Keratinocyte (primary cell): ENCODE results near the gene TENM3. TPM values are rescaled to one million over a fixed set of nuclear protein-coding genes. Genes with fewer than 3 reads are reported as not detected.

Experiments
- DNase-seq: peaks from one replicate; pipeline ENCODE4 v3.0.0-alpha.2; 2011; ENCODE audit warnings: low read depth, missing footprints, low spot score
- FAIRE-seq: peaks from 2 replicates; lab custom pipeline; 2011; peaks lifted over from hg19 to GRCh38; lab: Jason Lieb, UNC
- H2AFZ ChIP-seq: 2 replicates; pipeline ENCODE4 v1.6.0; 2012; ENCODE audit warnings: low read length, control low read depth, inconsistent platforms; ENCODE audit not compliant: control insufficient read depth
- H3K27ac ChIP-seq: 2 replicates; pipeline ENCODE4 v1.5.1; 2011; ENCODE audit warnings: low read length; ENCODE audit not compliant: control insufficient read depth, insufficient read depth
- H3K27me3 ChIP-seq: 3 replicates; pipeline ENCODE4 v1.6.0; 2011; ENCODE audit warnings: low read length; ENCODE audit not compliant: control insufficient read depth, insufficient read depth; ENCODE audit errors: extremely low read depth
- H3K36me3 ChIP-seq, 2 experiments: 2 replicates in 1 of 2; 3 replicates in 1 of 2; pipeline ENCODE4 v1.5.1; 2011; ENCODE audit warnings: low read length in 2 of 2, mild to moderate bottlenecking in 1 of 2; ENCODE audit not compliant: control insufficient read depth in 2 of 2, insufficient read depth in 2 of 2; ENCODE audit errors: extremely low read depth in 1 of 2
- H3K4me1 ChIP-seq: 3 replicates; pipeline ENCODE4 v1.5.1; 2011; ENCODE audit warnings: low read length; ENCODE audit not compliant: control insufficient read depth, insufficient read depth; ENCODE audit errors: extremely low read depth
- H3K4me2 ChIP-seq: 3 replicates; pipeline ENCODE4 v1.6.0; 2011; ENCODE audit warnings: low read depth, low read length; ENCODE audit not compliant: control insufficient read depth, insufficient read depth; ENCODE audit errors: extremely low read depth
- H3K4me3 ChIP-seq, 3 experiments: fragments of 200-600 bp in 1 of 3; sonication (generic) in 1 of 3; 2 replicates in 2 of 3; 3 replicates in 1 of 3; pipeline ENCODE4 v1.5.1; 2011 to 2016; ENCODE audit warnings: low read length in 3 of 3, mild to moderate bottlenecking in 3 of 3, control low read depth in 2 of 3, inconsistent platforms in 1 of 3, low read depth in 1 of 3, mixed read lengths in 1 of 3, mixed run types in 1 of 3, moderate library complexity in 1 of 3; ENCODE audit not compliant: control insufficient read depth in 2 of 3, insufficient read depth in 2 of 3; ENCODE audit errors: extremely low read depth in 1 of 3
- H3K79me2 ChIP-seq: 2 replicates; pipeline ENCODE4 v1.6.0; 2012; ENCODE audit warnings: low read length; ENCODE audit not compliant: control insufficient read depth, insufficient read depth
- H3K9ac ChIP-seq: 3 replicates; pipeline ENCODE4 v1.6.0; 2011; ENCODE audit warnings: low read length; ENCODE audit not compliant: control insufficient read depth, insufficient read depth; ENCODE audit errors: extremely low read depth
- H3K9me1 ChIP-seq: 3 replicates; pipeline ENCODE4 v1.6.0; 2011; ENCODE audit warnings: low read length; ENCODE audit not compliant: control insufficient read depth, insufficient read depth; ENCODE audit errors: extremely low read depth
- H3K9me3 ChIP-seq: 2 replicates; pipeline ENCODE4 v1.5.1; 2012; ENCODE audit warnings: low read depth, low read length; ENCODE audit not compliant: control insufficient read depth
- H4K20me1 ChIP-seq: 3 replicates; pipeline ENCODE4 v1.6.0; 2011; ENCODE audit warnings: low read length; ENCODE audit not compliant: control insufficient read depth, insufficient read depth; ENCODE audit errors: extremely low read depth
- EZH2 ChIP-seq: IDR thresholded peaks from one replicate; pipeline ENCODE4 v1.6.1; 2012; ENCODE audit warnings: inconsistent platforms, mild to moderate bottlenecking, low read length, moderate library complexity
- dilution Hi-C: fragments of 300-500 bp; cut with MboI; formaldehyde crosslinking; loops from one replicate; pipeline ENCODE4 v1.7.0; 2020; ENCODE audit warnings: low sequenced_read_pairs; ENCODE audit not compliant: extremely low pct_ligation_motif_present
- polyA plus RNA-seq, 5 experiments: library from polyadenylated mRNA; depleted of rRNA in 3 of 5; stranded (reverse) in 3 of 5; stranded (forward) in 1 of 5; unstranded in 1 of 5; fragments of >200 nt; gene quantifications; 1 replicate in 1 of 5; 2 replicates in 3 of 5; 3 replicates in 1 of 5; pipeline versions ENCODE4 v1.2.1 to v1.2.3, GENCODE V29; 2011 to 2012; ENCODE audit warnings: missing spikeins in 2 of 5, low read depth in 1 of 5, low replicate concordance in 1 of 5
- TF ChIP-seq, protein P1 (sequence below), 3 experiments: IDR thresholded peaks in 1 of 3; conservative IDR thresholded peaks in 1 of 3; optimal IDR thresholded peaks in 1 of 3; 2 replicates in 2 of 3; 3 replicates in 1 of 3; pipeline versions ENCODE3 to v1.5.1; 2011; ENCODE audit warnings: low read length in 3 of 3, mild to moderate bottlenecking in 3 of 3, moderate library complexity in 2 of 3, control low read depth in 1 of 3, inconsistent platforms in 1 of 3; ENCODE audit not compliant: insufficient read depth in 2 of 3; ENCODE audit errors: extremely low read depth in 1 of 3

The TENM3 gene
- polyA plus RNA-seq, 1 donor (not counting 4 experiments of a cell fraction or from before 2014, with no cell fraction given), result 17.0 TPM

DNA sequence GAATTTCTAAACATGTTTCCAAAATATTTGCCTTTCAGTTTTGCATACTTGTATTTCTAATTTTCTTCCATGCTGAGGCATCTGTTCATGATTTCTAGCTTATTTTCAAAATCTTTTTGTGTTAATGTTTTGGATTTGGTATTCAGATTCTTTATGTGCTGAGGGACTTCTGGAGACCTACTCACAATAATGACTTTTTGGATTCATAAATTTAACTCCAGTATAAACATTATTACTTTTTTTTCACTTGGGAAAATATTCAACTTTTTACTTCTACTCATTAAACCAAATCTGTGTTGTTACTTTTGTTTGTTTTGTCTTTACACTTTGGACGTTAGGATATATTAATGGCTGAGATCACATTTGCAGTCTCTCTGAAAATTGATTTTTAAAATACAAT is 183.7 kb downstream of the TENM3 start:
- no peaks in the 10 kb centered on the region for H4K20me1 ChIP-seq
- no peaks in the 10 kb centered on the region for H3K4me1 ChIP-seq
- H3K79me2 ChIP-seq, result no peaks in the 10 kb centered on the region
- dilution Hi-C loops, result no loop called here
- H3K9ac ChIP-seq, result no peak overlapping the region
- no peak for TF ChIP-seq EZH2
- TF ChIP-seq, protein P1, sequence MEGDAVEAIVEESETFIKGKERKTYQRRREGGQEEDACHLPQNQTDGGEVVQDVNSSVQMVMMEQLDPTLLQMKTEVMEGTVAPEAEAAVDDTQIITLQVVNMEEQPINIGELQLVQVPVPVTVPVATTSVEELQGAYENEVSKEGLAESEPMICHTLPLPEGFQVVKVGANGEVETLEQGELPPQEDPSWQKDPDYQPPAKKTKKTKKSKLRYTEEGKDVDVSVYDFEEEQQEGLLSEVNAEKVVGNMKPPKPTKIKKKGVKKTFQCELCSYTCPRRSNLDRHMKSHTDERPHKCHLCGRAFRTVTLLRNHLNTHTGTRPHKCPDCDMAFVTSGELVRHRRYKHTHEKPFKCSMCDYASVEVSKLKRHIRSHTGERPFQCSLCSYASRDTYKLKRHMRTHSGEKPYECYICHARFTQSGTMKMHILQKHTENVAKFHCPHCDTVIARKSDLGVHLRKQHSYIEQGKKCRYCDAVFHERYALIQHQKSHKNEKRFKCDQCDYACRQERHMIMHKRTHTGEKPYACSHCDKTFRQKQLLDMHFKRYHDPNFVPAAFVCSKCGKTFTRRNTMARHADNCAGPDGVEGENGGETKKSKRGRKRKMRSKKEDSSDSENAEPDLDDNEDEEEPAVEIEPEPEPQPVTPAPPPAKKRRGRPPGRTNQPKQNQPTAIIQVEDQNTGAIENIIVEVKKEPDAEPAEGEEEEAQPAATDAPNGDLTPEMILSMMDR (optimal IDR thresholded peaks at IDR 0.05 in 1 of 3, IDR thresholded peaks at IDR 0.05 in 1 of 3, conservative IDR thresholded peaks at IDR 0.05 in 1 of 3; ENCODE audit: extremely low read depth in 1 of 3, insufficient read depth in 2 of 3, low read length in 3 of 3), result no peak
- no peak overlapping the region for H3K4me2 ChIP-seq
- FAIRE-seq (no peak), DNase-seq (no peak)
- no peaks in the 10 kb centered on the region for H3K36me3 ChIP-seq
- no peak overlapping the region for H3K4me3 ChIP-seq
- H2AFZ ChIP-seq, result no peak overlapping the region
- H3K9me1 ChIP-seq, result no peaks in the 10 kb centered on the region
- no peaks in the 10 kb centered on the region for H3K27me3 ChIP-seq
- H3K9me3 ChIP-seq, result no peaks in the 10 kb centered on the region
- H3K27ac ChIP-seq, result no peak overlapping the region

DNA sequence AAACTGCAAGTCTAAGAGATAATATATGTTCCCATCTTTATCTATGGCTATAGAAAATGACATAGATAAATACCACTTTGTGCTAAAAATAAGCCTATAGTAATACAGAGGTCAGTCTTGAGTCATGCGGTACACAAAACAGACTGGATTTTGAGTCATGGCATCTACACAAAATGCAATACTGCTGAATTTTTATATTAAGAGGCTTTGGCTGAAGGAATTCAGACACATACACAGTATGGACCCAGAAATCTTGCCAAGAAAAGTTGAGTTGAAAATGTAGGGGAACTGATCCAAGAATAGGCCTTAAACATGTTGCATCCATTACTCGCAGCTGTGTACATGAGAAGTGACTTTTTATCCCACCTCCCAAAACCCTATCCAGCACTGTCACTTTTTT is 184.4 kb downstream of the TENM3 start:
- FAIRE-seq (no peak), DNase-seq (no peak)
- Histone ChIP-seq H4K20me1 (no peaks in the 10 kb centered on the region), H3K4me2 (no peak overlapping the region), H3K36me3 (no peaks in the 10 kb centered on the region), H3K9me1 (no peaks in the 10 kb centered on the region), H3K4me3 (no peak overlapping the region), H3K4me1 (no peaks in the 10 kb centered on the region), H3K79me2 (no peaks in the 10 kb centered on the region), H3K9me3 (no peaks in the 10 kb centered on the region), H2AFZ (no peak overlapping the region), H3K27ac (no peak overlapping the region), H3K27me3 (no peaks in the 10 kb centered on the region), H3K9ac (no peak overlapping the region)
- dilution Hi-C loops, result no loop called here
- TF ChIP-seq EZH2, result no peak
- TF ChIP-seq, protein P1 (optimal IDR thresholded peaks at IDR 0.05 in 1 of 3, IDR thresholded peaks at IDR 0.05 in 1 of 3, conservative IDR thresholded peaks at IDR 0.05 in 1 of 3; ENCODE audit: extremely low read depth in 1 of 3, insufficient read depth in 2 of 3, low read length in 3 of 3), result no peak
